GM23338 (cell line): ENCODE data around the gene PRKCG.

Source experiments
- CTCF ChIP-seq, 2 experiments: fragments of 200-600 bp in 1 of 2; sonication (generic) in 1 of 2; conservative IDR thresholded peaks; 2 replicates each; pipeline versions ENCODE4 v1.5.1 to v1.6.1; 2016 to 2017; ENCODE audit warnings: antibody characterized with exemption in 2 of 2, low read depth in 2 of 2, mild to moderate bottlenecking in 2 of 2, moderate library complexity in 1 of 2
- EZH2 ChIP-seq: fragments of 200-600 bp; sonication (generic); IDR thresholded peaks from one replicate; pipeline ENCODE4 v1.8.0; 2017; ENCODE audit warnings: antibody characterized with exemption, mild to moderate bottlenecking, low read depth; ENCODE audit not compliant: unreplicated experiment
- EZH2phosphoT487 ChIP-seq: fragments of 200-600 bp; sonication (generic); IDR thresholded peaks from one replicate; pipeline ENCODE4 v1.8.1; 2018; ENCODE audit warnings: antibody characterized with exemption; ENCODE audit not compliant: unreplicated experiment
- POLR2AphosphoS5 ChIP-seq: IDR thresholded peaks from 2 replicates; pipeline ENCODE4 v1.6.1; 2016; ENCODE audit warnings: antibody characterized with exemption, low read depth
- REST ChIP-seq: IDR thresholded peaks from one replicate; pipeline ENCODE4 v1.6.1; 2018; ENCODE audit warnings: antibody characterized with exemption; ENCODE audit not compliant: unreplicated experiment

GRCh38 chr19:53870485-53870844 lies 11.5 kb upstream of the PRKCG start:
- TF ChIP-seq CTCF (conservative IDR thresholded peaks at IDR 0.05; ENCODE audit: low read depth in 2 of 2) (no peak), REST (no peak), POLR2AphosphoS5 (no peak), EZH2 (no peak), EZH2phosphoT487 (no peak)
